Measurements from ENCODE around the gene CLRN2. TPM values are rescaled to one million over a fixed set of nuclear protein-coding genes. Genes with fewer than 3 reads are reported as not detected.

The CLRN2 gene
- total RNA-seq, 1 experiment from 2014 or later: not detected

DNA sequence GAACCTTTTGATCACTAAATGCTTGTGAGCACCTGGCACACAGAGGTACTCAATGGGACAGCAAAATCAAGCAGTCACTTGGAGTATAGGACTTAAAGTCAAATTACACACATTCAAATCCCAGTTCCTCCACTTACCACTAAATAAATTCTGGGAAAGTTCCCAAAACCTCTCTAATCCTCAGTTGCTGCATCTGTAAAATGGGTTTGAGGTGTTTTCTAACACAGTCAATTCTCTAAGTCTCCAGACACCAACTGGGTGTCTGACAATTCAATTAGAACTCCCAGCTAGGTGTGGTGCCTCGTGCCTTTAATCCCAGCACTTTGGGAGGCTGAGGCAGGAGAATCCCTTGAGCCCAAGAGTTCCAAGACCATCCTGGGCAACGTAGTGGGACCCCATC is 22.1 kb upstream of the CLRN2 start:
- Histone ChIP-seq H3K36me3 (ENCODE audit: low read depth, low read length) (no peaks in the 10 kb centered on the region; the same call in 1 of the 2 replicates), H4K20me1 (ENCODE audit: low read length) (no peaks in the 10 kb centered on the region), H3K4me3 (ENCODE audit: low read length) (no peak overlapping the region), H3K27me3 (ENCODE audit: low read length) (no peaks in the 10 kb centered on the region), H3K79me2 (ENCODE audit: low read length) (no peaks in the 10 kb centered on the region), H3K9ac (ENCODE audit: low read length) (no peak overlapping the region), H3F3A (ENCODE audit: low read length, unreplicated experiment) (no peaks in the 10 kb centered on the region), H2AFZ (ENCODE audit: low read length) (no peak overlapping the region), H3K4me2 (ENCODE audit: low read length) (no peak overlapping the region), H3K9me3 (ENCODE audit: low read length) (no peaks in the 10 kb centered on the region), H3K27ac (ENCODE audit: low read length) (no peak overlapping the region), H3K9me2 (replicated peaks; ENCODE audit: low read length) (no peaks in the 10 kb centered on the region), H3K4me1 (ENCODE audit: insufficient read depth, low read length) (peaks cover 13% of the 10 kb centered on the region; the same call in 1 of the 2 replicates)
- DNase-seq (no peak), ATAC-seq (no peak)
- ChIA-PET POLR2A (ENCODE audit: unreplicated experiment) (no interaction called here), CTCF (no interaction called here)
- BruUV-seq (replicated peaks): no TSS peak
- intact Hi-C loops (cut with micrococcal nuclease): no loop called here
- TF ChIP-seq, protein P1, sequence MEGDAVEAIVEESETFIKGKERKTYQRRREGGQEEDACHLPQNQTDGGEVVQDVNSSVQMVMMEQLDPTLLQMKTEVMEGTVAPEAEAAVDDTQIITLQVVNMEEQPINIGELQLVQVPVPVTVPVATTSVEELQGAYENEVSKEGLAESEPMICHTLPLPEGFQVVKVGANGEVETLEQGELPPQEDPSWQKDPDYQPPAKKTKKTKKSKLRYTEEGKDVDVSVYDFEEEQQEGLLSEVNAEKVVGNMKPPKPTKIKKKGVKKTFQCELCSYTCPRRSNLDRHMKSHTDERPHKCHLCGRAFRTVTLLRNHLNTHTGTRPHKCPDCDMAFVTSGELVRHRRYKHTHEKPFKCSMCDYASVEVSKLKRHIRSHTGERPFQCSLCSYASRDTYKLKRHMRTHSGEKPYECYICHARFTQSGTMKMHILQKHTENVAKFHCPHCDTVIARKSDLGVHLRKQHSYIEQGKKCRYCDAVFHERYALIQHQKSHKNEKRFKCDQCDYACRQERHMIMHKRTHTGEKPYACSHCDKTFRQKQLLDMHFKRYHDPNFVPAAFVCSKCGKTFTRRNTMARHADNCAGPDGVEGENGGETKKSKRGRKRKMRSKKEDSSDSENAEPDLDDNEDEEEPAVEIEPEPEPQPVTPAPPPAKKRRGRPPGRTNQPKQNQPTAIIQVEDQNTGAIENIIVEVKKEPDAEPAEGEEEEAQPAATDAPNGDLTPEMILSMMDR (conservative IDR thresholded peaks at IDR 0.05; ENCODE audit: low read depth, low read length): no peak
- TF ChIP-seq EZH2 (IDR thresholded peaks at IDR 0.05; ENCODE audit: low read length, unreplicated experiment) (no peak), EZH2phosphoT487 (IDR thresholded peaks at IDR 0.05; ENCODE audit: borderline replicate concordance, low read length) (no peak)

DNA sequence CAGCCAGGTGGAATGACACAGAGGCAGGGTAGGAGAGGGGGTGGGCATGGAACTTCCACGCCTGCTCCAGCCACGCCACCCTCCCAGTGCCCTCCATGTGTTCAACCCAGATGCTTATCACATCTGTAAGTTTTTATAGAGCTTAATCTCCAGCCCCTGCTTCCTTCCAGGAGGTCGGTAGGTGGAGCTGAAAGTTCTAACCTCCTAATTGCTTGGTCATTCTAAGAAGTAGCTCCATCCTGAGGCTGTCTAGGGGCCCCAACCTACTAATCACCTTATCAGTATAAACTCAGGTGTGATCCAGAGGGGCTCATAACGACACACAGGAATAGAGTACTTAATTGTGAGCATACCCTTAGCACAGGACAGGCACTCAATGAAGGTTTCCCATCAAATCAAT is 21.3 kb upstream of the CLRN2 start:
- no peaks in the 10 kb centered on the region; the same call in 1 of the 2 replicates for H3K36me3 ChIP-seq (ENCODE audit: low read depth, low read length)
- peaks cover 13% of the 10 kb centered on the region; the same call in 1 of the 2 replicates for H3K4me1 ChIP-seq (ENCODE audit: insufficient read depth, low read length)
- no peaks in the 10 kb centered on the region for H3K79me2 ChIP-seq (ENCODE audit: low read length)
- TF ChIP-seq, protein P1 (conservative IDR thresholded peaks at IDR 0.05; ENCODE audit: low read depth, low read length): no peak
- TF ChIP-seq EZH2 (IDR thresholded peaks at IDR 0.05; ENCODE audit: low read length, unreplicated experiment) (no peak), EZH2phosphoT487 (IDR thresholded peaks at IDR 0.05; ENCODE audit: borderline replicate concordance, low read length) (no peak)
- DNase-seq: no peak
- intact Hi-C loops (cut with micrococcal nuclease): no loop called here
- H4K20me1 ChIP-seq (ENCODE audit: low read length): no peaks in the 10 kb centered on the region
- H3K9me3 ChIP-seq (ENCODE audit: low read length): no peaks in the 10 kb centered on the region
- BruUV-seq (replicated peaks): no TSS peak
- ATAC-seq: no peak
- ChIA-PET POLR2A (ENCODE audit: unreplicated experiment) (no interaction called here), CTCF (no interaction called here)
- H3K9me2 ChIP-seq (replicated peaks; ENCODE audit: low read length): no peaks in the 10 kb centered on the region
- H3K27me3 ChIP-seq (ENCODE audit: low read length): no peaks in the 10 kb centered on the region
- no peak overlapping the region for H3K4me2 ChIP-seq (ENCODE audit: low read length)
- H3K9ac ChIP-seq (ENCODE audit: low read length): no peak overlapping the region
- H3K4me3 ChIP-seq (ENCODE audit: low read length): no peak overlapping the region
- peak overlapping the region; percentile 41; the same call in 1 of the 2 replicates for H3K27ac ChIP-seq (ENCODE audit: low read length)
- H2AFZ ChIP-seq (ENCODE audit: low read length): no peak overlapping the region
- no peaks in the 10 kb centered on the region for H3F3A ChIP-seq (ENCODE audit: low read length, unreplicated experiment)

DNA sequence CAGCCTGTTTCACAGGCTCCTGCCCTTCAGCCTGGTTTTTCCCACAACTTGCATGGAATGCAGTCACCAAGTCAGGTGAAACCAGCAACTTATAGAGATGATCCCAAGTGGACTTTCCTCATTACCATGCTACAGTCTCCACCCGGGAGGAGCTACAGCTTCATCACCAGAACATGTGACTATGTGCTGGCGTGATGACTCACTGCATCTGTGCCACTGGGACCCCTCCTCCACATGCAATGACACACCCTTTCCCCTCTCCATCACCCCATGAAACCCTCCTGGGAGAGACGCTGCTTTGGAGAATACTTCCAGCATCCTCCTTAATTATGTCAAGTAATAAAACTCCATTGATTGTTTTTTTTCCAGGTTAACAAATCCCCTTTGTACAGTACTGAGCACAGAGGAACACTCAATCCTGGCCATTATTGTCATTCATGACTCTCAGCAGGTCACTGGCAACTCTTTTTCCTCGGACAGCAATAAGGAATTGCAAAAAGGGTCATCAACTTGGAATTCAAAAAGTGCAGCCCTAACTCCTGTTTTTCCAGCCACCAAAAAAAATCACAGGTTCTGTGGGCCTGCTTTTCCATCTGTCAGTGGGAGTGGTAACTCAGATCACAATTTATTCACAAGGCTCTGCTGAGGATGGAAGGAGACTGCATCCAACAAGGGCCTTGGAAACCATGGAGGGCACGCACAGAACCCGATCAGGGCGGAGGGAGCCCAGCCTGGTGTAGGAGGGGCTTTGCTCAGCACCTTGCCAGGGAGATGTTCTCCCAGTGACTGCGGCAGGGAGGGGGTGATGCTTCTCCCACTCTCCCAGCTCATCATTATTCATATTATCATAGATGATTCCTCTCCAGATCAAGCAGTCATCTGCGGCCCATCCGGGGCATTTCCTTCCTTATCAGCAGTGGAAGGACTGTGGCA is 20.4 kb upstream of the CLRN2 start:
- intact Hi-C loops (cut with micrococcal nuclease): no loop called here
- H3K4me2 ChIP-seq (ENCODE audit: low read length): no peak overlapping the region
- no peaks in the 10 kb centered on the region for H3K9me3 ChIP-seq (ENCODE audit: low read length)
- no TSS peak for BruUV-seq (replicated peaks)
- POLR2A ChIA-PET (ENCODE audit: unreplicated experiment): no interaction called here
- H3K4me3 ChIP-seq (ENCODE audit: low read length): no peak overlapping the region
- H3K9ac ChIP-seq (ENCODE audit: low read length): no peak overlapping the region
- CTCF ChIA-PET: no interaction called here
- no peaks in the 10 kb centered on the region; the same call in 1 of the 2 replicates for H3K36me3 ChIP-seq (ENCODE audit: low read depth, low read length)
- H3K79me2 ChIP-seq (ENCODE audit: low read length): no peaks in the 10 kb centered on the region
- H3F3A ChIP-seq (ENCODE audit: low read length, unreplicated experiment): no peaks in the 10 kb centered on the region
- no peaks in the 10 kb centered on the region for H4K20me1 ChIP-seq (ENCODE audit: low read length)
- H3K4me1 ChIP-seq (ENCODE audit: insufficient read depth, low read length): peaks cover 13% of the 10 kb centered on the region; the same call in 1 of the 2 replicates
- TF ChIP-seq, protein P1 (conservative IDR thresholded peaks at IDR 0.05; ENCODE audit: low read depth, low read length): no peak
- TF ChIP-seq EZH2phosphoT487 (IDR thresholded peaks at IDR 0.05; ENCODE audit: borderline replicate concordance, low read length) (no peak), EZH2 (IDR thresholded peaks at IDR 0.05; ENCODE audit: low read length, unreplicated experiment) (no peak)
- H2AFZ ChIP-seq (ENCODE audit: low read length): no peak overlapping the region
- ATAC-seq (peak; percentile 73), DNase-seq (peak; percentile 37)
- peak overlapping the region; percentile 41 for H3K27ac ChIP-seq (ENCODE audit: low read length)
- H3K9me2 ChIP-seq (replicated peaks; ENCODE audit: low read length): no peaks in the 10 kb centered on the region
- no peaks in the 10 kb centered on the region for H3K27me3 ChIP-seq (ENCODE audit: low read length)
